22Rv1 (cell line): Measurements from ENCODE around the gene CLSTN1.

Experiments
- ZFX ChIP-seq: fragments of 450-650 bp; IDR thresholded peaks from 2 replicates; pipeline ENCODE4 v1.6.1; 2017; ENCODE audit warnings: antibody characterized with exemption, borderline replicate concordance
- TF ChIP-seq, protein P1 (sequence below): fragments of 450-650 bp; IDR thresholded peaks from 2 replicates; pipeline ENCODE4 v1.5.1; 2017; ENCODE audit warnings: mild to moderate bottlenecking

DNA sequence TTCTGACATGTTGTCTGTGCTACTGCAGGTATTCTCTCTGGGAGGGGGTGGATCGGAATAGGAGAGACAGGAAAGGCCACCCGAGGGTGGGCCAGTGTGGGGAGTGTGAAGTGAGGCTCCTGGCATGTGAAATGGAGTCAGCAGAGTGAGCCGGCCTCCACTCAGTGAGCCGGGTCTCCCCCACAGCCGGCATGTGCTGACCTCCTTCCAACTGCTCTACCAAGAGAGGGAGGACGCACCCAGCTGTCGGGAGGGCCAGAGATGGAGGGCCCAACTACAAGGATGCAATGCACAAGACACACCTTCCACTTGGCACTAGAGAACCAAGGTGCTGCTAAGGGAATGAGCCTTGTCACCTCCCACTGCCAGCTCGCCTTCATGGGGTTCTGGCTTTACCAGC lies 28.2 kb upstream of the CLSTN1 start:
- TF ChIP-seq, protein P1, sequence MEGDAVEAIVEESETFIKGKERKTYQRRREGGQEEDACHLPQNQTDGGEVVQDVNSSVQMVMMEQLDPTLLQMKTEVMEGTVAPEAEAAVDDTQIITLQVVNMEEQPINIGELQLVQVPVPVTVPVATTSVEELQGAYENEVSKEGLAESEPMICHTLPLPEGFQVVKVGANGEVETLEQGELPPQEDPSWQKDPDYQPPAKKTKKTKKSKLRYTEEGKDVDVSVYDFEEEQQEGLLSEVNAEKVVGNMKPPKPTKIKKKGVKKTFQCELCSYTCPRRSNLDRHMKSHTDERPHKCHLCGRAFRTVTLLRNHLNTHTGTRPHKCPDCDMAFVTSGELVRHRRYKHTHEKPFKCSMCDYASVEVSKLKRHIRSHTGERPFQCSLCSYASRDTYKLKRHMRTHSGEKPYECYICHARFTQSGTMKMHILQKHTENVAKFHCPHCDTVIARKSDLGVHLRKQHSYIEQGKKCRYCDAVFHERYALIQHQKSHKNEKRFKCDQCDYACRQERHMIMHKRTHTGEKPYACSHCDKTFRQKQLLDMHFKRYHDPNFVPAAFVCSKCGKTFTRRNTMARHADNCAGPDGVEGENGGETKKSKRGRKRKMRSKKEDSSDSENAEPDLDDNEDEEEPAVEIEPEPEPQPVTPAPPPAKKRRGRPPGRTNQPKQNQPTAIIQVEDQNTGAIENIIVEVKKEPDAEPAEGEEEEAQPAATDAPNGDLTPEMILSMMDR, result no peak
- TF ChIP-seq ZFX, result no peak
